ENCODE results near the gene RADIL. TPM values are rescaled to one million over a fixed set of nuclear protein-coding genes. Genes with fewer than 3 reads are reported as not detected.

RADIL gene
- total RNA-seq, 1 donor from 2014 or later, result 3.9 TPM

GRCh38 chr7:4828720-4829383 is 54.7 kb downstream of the RADIL start:
- no peak for DNase-seq

GRCh38 chr7:4825081-4825480 is 58.4 kb downstream of the RADIL start:
- no peak for DNase-seq

DNA sequence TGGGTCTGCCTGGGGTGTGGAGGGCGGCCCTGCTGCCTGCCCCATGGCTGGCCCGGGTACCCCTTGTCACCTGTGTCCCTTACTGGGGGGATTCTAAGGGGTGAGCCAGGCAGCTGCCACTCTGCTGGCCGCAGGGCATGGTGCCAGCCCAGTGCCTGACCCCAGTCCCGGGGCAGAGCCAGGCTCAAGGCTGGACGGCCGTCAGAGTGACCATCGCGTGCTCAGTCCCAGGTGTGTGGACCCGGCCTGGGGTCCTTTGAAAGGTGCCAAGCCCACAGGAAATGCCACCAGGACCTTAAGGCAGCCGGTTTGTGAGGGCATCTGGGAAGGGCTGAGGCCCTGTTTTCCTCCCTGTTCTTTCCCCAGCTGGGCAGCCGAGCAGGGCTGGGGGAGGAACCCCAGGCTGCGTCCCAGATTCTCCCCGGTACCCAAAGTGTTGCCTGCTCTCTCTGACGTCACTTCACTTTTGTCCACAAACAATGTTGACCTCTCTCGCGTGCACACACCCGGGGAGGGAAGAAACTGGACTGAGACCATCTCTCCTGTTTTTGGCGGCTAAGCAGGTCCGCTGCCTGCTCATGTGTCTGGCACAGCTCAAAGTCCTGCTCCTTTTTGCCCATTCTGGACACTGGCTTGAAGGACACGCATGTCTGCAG is 59.3 kb downstream of the RADIL start:
- no peak for DNase-seq

GRCh38 chr7:4823441-4824119 is 59.9 kb downstream of the RADIL start:
- DNase-seq, result no peak

DNA sequence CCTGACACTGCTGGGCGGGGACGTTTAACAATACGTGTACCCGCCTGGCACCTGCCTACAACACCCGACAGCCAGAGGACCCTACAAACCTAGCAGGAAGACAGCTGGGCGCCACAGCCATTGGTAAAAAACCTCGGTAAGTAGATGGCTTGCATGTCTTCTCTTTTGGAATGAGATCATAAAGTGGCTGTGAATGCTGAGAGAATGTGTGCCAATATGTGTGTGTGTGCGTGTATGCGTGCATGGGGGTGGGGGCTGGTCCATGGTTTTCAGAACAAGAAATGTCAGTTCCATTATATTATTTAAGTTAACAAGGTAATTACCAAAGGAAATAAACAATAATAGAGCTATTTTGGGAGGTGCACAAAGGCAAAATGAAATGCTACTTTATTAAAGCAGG is 60.8 kb downstream of the RADIL start:
- DNase-seq, result no peak

GRCh38 chr7:4820967-4821471 is 62.5 kb downstream of the RADIL start:
- no peak for DNase-seq

DNA sequence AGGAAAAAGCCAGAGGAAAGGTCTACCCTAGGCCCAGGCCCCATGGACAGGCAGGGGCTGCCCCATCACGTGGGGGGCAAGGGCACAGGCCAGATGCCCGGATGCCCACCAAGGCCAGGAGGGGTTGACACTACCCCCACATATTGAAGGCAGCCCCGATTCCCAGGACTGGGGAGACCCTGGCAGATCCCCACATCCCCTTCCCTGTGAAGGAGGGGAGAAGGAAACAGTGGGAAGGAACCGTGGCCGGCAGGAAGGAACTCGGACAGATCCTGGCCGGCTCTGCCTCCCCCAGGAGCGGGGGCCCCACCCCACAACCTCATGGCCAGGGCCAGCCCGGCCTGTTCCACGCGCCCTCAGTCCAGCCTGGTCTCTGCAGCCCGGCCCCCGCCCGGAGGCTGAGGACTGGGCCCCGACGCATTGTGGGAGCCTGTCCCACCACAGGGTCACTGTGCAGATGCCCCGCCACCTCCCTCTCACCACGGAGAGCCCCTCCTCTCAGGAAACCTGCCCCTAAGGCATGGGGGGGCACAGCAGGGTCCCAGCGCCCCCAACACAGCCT is 63.0 kb downstream of the RADIL start:
- DNase-seq, result no peak

DNA sequence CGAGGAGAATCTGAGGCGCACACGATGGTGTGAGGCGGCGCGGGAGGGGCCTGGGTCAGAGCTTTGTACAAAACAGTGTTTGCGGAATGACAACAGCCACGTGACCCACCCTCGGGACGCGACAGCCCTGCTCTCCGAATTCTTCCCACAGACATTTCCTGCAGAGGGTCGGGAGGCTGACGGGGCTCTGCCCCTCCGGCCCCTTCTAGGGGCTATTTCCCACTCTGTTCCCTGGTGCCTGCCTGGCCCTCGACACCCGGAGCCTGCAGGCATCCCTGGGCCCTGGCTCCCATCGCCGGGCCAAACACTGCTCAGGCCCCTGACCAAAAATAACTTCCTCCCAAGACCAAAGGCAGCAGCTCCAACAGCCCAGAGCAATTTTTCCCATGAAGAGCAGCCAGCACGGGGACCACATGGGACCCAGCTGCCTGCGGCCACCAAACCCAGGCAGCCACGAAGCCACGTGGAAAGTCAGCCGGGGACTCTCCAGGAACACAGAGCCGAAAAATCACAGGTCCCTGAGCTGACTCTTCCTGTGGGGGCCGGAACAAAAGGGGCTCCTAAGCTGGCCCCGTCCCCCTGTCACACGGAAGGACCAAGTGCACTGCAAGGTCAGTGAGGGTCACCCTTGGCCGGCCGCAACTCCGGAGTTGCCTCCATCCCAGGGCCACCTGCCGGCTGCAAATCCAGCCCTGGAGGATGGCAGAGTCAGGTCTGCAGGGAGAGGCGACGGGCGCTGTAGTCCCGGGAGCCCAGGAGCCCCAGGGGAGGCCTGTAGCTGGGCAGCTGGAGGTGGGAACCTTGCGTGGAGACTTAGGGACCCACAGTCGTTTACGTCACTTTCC is 63.7 kb downstream of the RADIL start:
- DNase-seq, result no peak

- no peak for DNase-seq
Measured at GRCh38 chr7:4818000-4818794, 65.3 kb downstream of the RADIL start.

DNA sequence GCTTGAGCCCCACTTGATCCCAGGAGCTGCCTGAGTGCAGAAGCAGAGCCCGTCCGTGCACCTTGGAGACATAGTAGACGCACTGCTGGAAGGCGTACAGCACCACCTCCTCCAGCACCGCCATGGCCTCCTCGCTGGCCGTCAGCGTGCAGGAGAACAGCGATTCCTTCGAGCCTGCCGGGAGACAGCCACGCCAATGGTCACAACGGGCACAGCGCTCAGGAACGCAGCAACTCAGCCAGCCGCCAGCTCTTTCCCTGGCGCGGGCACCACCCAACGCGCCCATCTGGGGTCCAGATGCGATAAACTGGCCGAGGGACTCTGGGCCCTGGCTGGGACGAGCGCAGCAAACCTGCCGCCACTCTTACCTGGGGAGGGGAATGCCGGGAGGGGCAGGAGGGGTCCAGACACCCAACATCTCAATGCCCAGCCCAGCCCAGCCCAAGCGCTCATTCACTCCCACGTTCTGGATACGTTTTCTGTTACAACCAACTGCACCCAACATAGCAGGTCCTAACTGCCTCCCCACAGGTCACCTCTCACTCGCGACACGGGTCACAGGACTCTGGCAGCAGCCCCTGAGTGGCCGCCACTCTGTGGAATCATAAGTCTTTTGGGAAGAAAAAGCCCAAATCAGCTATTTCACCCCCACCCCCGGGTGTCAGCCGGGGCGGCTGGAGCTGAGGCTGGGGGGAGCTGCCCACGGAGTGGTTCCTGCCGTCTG is 66.2 kb downstream of the RADIL start:
- no peak for DNase-seq

DNA sequence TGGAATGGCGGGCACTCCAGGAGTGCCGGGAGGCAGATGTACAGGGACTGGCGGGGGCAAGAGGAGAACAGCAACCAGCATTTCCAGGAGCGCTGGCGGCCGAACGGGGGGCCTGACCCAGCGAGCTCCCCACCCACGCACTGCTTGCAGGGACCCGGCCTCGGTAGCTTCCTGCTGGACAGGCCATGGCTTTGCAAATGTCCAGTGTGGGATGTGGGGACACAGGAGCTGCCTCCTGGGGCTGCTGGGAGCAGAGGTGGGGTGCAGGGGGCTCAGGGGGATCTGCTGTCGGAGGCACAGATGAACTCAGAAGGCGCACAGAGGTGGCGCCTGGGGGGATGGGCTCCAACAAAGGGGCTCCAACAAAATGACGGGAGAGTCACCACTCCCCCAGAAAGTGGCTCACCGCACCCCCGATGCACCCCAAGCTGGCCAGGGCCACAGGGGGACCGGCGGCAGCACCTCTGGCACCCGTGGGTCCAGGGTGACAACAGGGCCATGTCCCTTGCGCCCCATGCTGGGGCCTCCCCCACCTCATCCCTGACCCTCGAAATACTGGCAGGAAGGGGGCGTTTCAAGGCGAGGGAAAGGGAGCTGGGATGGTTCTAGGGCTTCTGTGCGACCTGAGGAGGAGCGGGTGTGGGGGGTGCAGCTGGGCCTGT is 67.0 kb downstream of the RADIL start:
- DNase-seq, result no peak

GRCh38 chr7:4815609-4816418 is 67.7 kb downstream of the RADIL start:
- DNase-seq, result no peak

DNA sequence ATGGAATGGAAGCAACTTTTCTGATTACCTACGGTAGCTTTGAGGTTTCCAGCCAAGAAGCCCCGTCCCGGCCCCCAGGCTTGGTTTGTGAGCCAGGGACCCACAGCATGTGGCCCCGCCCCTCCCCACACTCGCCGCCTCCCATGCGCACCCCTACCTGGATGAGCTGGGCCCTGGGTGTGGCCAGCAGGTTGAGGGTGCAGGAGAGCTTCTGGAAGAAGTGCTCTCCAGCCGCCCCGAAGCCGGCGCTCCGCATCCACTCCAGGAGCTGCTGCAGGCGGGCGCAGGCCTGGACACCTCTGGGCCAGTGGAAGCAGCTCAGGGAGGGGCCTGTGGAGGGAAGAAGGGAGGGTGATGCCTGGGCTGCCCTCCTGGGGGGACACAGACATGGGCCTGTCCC is 68.4 kb downstream of the RADIL start:
- DNase-seq, result no peak

GRCh38 chr7:4814433-4814832 is 69.1 kb downstream of the RADIL start:
- DNase-seq, result no peak

DNA sequence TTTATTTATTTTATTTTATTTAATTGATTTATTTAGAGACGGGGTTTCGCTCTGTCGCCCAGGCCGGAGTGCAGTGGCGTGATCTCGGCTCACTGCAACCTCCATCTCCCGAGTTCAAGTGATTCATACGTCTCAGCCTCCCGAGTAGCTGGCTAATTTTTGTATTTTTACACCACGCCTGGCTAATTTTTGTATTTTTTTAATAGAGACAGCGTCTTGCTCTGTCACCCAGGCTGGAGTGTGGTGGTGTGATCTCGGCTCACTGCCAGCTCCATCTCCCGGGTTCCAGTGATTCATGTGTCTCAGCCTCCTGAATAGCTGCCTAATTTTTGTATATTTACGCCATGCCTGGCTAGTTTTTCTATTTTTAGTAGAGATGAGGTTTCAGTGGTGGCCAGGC is 73.8 kb downstream of the RADIL start:
- DNase-seq, result no peak

DNA sequence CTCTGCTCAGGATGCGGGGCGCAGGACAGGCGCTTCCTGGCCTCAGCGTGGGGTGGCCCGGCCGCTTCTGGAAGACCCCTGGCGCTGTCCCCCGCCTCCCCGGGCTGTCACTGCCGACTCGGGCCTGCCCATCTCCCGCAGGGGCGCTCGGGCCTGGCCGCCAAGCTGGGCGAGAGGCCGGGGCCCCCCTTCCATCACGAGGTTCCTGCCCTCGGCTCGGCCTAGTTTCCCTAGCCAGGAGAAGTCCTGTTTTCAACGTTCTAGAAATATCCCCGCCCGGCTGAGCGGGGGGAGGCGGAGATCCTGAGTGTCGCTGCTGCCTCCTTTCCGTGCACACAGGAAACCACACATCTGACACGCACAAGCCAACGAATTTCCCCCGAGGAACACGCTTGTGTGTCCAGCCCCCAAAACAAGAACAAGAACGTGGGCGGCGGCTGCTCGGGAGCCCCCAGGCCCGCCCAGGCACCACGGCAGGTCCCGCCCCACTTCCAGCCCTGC is 74.4 kb downstream of the RADIL start:
- no peak for DNase-seq

GRCh38 chr7:4808565-4808964 is 75.0 kb downstream of the RADIL start:
- no peak for DNase-seq

GRCh38 chr7:4808026-4808425 is 75.5 kb downstream of the RADIL start:
- DNase-seq, result no peak

GRCh38 chr7:4807598-4808016 is 75.9 kb downstream of the RADIL start:
- DNase-seq, result no peak

Data from dermis blood vessel endothelial cell (primary cell).